ENCODE data around the gene TAF1L.
"Not testable (repeated sequence)": the region's sequence is repeated elsewhere in the genome, so short reads cannot be mapped to it uniquely, and the experiment has no call there.

Gene TAF1L

GRCh38 chr9:32618261-32618660, 17.2 kb downstream of the TAF1L start:
- no peak for TF ChIP-seq CTCF (IDR thresholded peaks at IDR 0.05; ENCODE audit: borderline replicate concordance, control extremely low read depth, extremely low read depth, insufficient read depth, missing control alignments)
- no peak for DNase-seq (ENCODE audit: low spot score)
- in situ Hi-C loops (cut with MboI; ENCODE audit: low sequenced_read_pairs, unreplicated experiment), result no loop called here

GRCh38 chr9:32606811-32607210, 28.7 kb downstream of the TAF1L start:
- no peak for TF ChIP-seq CTCF (IDR thresholded peaks at IDR 0.05; ENCODE audit: borderline replicate concordance, control extremely low read depth, extremely low read depth, insufficient read depth, missing control alignments)
- in situ Hi-C loops (cut with MboI; ENCODE audit: low sequenced_read_pairs, unreplicated experiment), result no loop called here
- no peak for DNase-seq (ENCODE audit: low spot score)

GRCh38 chr9:32603914-32604852, 31.3 kb downstream of the TAF1L start:
- no peak for DNase-seq (ENCODE audit: low spot score)
- in situ Hi-C loops (cut with MboI; ENCODE audit: low sequenced_read_pairs, unreplicated experiment), result no loop called here
- TF ChIP-seq CTCF (IDR thresholded peaks at IDR 0.05; ENCODE audit: borderline replicate concordance, control extremely low read depth, extremely low read depth, insufficient read depth, missing control alignments), result no peak

GRCh38 chr9:32599021-32599420, 36.4 kb downstream of the TAF1L start:
- in situ Hi-C loops (cut with MboI; ENCODE audit: low sequenced_read_pairs, unreplicated experiment); DNase-seq (ENCODE audit: low spot score): not testable (repeated sequence)

- in situ Hi-C loops (cut with MboI; ENCODE audit: low sequenced_read_pairs, unreplicated experiment), result no loop called here
- no peak for DNase-seq (ENCODE audit: low spot score)
- TF ChIP-seq CTCF (IDR thresholded peaks at IDR 0.05; ENCODE audit: borderline replicate concordance, control extremely low read depth, extremely low read depth, insufficient read depth, missing control alignments), result no peak
Observed at GRCh38 chr9:32596936-32597335, 38.5 kb downstream of the TAF1L start.

- no peak for DNase-seq (ENCODE audit: low spot score)
- in situ Hi-C loops (cut with MboI; ENCODE audit: low sequenced_read_pairs, unreplicated experiment), result no loop called here
- TF ChIP-seq CTCF (IDR thresholded peaks at IDR 0.05; ENCODE audit: borderline replicate concordance, control extremely low read depth, extremely low read depth, insufficient read depth, missing control alignments), result no peak
Observed at GRCh38 chr9:32596096-32596865, 39.2 kb downstream of the TAF1L start.

GRCh38 chr9:32590898-32591297, 44.6 kb downstream of the TAF1L start:
- in situ Hi-C loops (cut with MboI; ENCODE audit: low sequenced_read_pairs, unreplicated experiment), result no loop called here
- no peak for TF ChIP-seq CTCF (IDR thresholded peaks at IDR 0.05; ENCODE audit: borderline replicate concordance, control extremely low read depth, extremely low read depth, insufficient read depth, missing control alignments)
- DNase-seq (ENCODE audit: low spot score), result no peak
